ENCODE results near the gene ETNPPL. TPM values are rescaled to one million over a fixed set of nuclear protein-coding genes. Genes with fewer than 3 reads are reported as not detected.

The ETNPPL gene
- 0.11 TPM in 1 of 2 replicates, not detected in the other for total RNA-seq

DNA sequence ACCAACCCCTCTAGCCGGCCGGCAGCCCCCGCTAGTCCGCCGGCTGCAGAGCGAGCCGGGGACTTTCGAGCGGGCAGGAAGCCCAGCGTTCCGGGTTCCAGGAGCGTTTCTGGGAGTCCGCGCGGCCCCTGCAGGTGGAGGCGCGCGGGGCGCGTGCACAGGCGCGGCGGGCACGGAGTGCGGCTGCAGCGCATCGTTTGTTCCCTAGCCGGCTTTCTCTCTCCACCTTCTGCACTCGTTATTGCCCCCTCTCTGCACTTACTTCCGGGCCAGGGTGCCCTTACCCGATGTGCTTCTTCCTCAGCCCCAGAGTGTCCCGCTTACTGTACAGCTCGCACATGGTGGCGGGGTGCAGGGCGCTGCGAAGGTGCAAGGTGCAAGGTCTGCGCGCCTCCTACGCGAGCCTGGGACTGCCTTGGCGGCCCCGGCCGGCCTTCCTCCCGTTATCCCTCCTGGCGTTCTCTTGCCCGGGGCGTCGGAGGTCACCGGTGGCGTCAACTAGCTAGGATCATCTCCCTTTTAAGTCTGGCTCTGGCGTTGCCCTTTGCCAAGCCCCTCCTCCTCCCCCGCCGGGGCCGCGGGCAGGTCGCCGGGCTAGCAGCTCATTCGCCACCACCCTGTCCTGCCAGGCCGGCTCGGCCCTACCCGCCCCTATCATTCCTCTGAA is at the start of gene ETNPPL:
Gene ETNPPL (minus strand): TSS at position 495 of the 667 bp plus-strand sequence. CDS start 155 bp downstream, at position 340.

Other genes starting within 250 kb of the ETNPPL start
- gene RPL34, start 142.5 kb downstream of the ETNPPL start, total RNA-seq = 716 and 724 TPM in 2 replicates
- 327 and 343 TPM in 2 replicates for gene OSTC, start 112.5 kb downstream of the ETNPPL start, total RNA-seq

Measured in articular chondrocyte of knee joint (primary cell).